Measurements from ENCODE around the gene LRRC52. TPM values are rescaled to one million over a fixed set of nuclear protein-coding genes. Genes with fewer than 3 reads are reported as not detected.

The LRRC52 gene
- polyA plus RNA-seq, 2 of the 4 experiments (the other 2 are of a cell fraction), result not detected

- no peak for DNase-seq (ENCODE audit: low read depth in 1 of 2, low spot score in 1 of 2)
- ChIA-PET CTCF (interaction anchor here (0.6 kb wide), 1 partner anchor 13 kb away, joined by 3 read pairs; no protein-coding TSS in a partner anchor), POLR2A (no interaction called here)
- TF ChIP-seq BHLHE40 (IDR thresholded peaks at IDR 0.05; ENCODE audit: low read depth, low read length), result no peak
- TF ChIP-seq GATA3 (IDR thresholded peaks at IDR 0.05; ENCODE audit: borderline replicate concordance), result no peak
- no peak for TF ChIP-seq NFE2L2 (conservative IDR thresholded peaks at IDR 0.05; ENCODE audit: low read length)
- TF ChIP-seq HOXB5 (CRISPR knock-in tag; IDR thresholded peaks at IDR 0.05), result no peak
- no peak for TF ChIP-seq KDM1A (IDR thresholded peaks at IDR 0.05; ENCODE audit: low read depth)
- ATAC-seq, result no peak
- 5% methylated on average over 3 of the region's 3 CpGs for WGBS (ENCODE audit: missing lambda C conversion rate)
- Histone ChIP-seq H3K4me1 (no peaks in the 10 kb centered on the region), H3K4me3 (no peak overlapping the region), H3K27ac (no peak overlapping the region), H3K9me3 (no peaks in the 10 kb centered on the region), H3K4me2 (no peak overlapping the region)
- FAIRE-seq, result no peak
Measured at GRCh38 chr1:165495858-165496205, 48.0 kb upstream of the LRRC52 start.

GRCh38 chr1:165496501-165496900 lies 47.3 kb upstream of the LRRC52 start:
- ATAC-seq (no peak), DNase-seq (ENCODE audit: low read depth in 1 of 2, low spot score in 1 of 2) (no peak), FAIRE-seq (no peak)
- Histone ChIP-seq H3K27ac (no peak overlapping the region), H3K4me3 (no peak overlapping the region), H3K9me3 (no peaks in the 10 kb centered on the region), H3K4me2 (no peak overlapping the region), H3K4me1 (no peaks in the 10 kb centered on the region)
- CTCF ChIA-PET, result interaction anchor here (0.6 kb wide), 1 partner anchor 27 kb away, joined by 4 read pairs; no protein-coding TSS in a partner anchor
- POLR2A ChIA-PET, result no interaction called here
- 0% methylated on average over 1 of the region's 1 CpG for WGBS (ENCODE audit: missing lambda C conversion rate)
- TF ChIP-seq TFCP2L1 (CRISPR knock-in tag; IDR thresholded peaks at IDR 0.05), result no peak
- TF ChIP-seq HMGXB4 (CRISPR knock-in tag; IDR thresholded peaks at IDR 0.05; ENCODE audit: borderline replicate concordance), result no peak

GRCh38 chr1:165497069-165498013 lies 46.5 kb upstream of the LRRC52 start:
- CTCF ChIA-PET, result interaction anchor here (0.6 kb wide), 1 partner anchor 26 kb away, joined by 4 read pairs; no protein-coding TSS in a partner anchor
- Histone ChIP-seq H3K4me1 (no peaks in the 10 kb centered on the region), H3K4me2 (no peak overlapping the region), H3K27ac (no peak overlapping the region), H3K4me3 (no peak overlapping the region), H3K9me3 (no peaks in the 10 kb centered on the region)
- TF ChIP-seq SMC3 (IDR thresholded peaks at IDR 0.05) (no peak), CBX8 (IDR thresholded peaks at IDR 0.05) (no peak), KDM5A (IDR thresholded peaks at IDR 0.05) (no peak), EHF (CRISPR knock-in tag; IDR thresholded peaks at IDR 0.05) (no peak), RAD21 (conservative IDR thresholded peaks at IDR 0.05 in 1 of 2, IDR thresholded peaks at IDR 0.05 in 1 of 2) (no peak), HEYL (CRISPR knock-in tag; IDR thresholded peaks at IDR 0.05) (no peak), CBX2 (IDR thresholded peaks at IDR 0.05; ENCODE audit: borderline replicate concordance, low read depth) (no peak), EHMT2 (IDR thresholded peaks at IDR 0.05; ENCODE audit: low read depth) (no peak), RARB (CRISPR knock-in tag; IDR thresholded peaks at IDR 0.05) (no peak), BCL3 (IDR thresholded peaks at IDR 0.05) (no peak), PBX3 (IDR thresholded peaks at IDR 0.05) (no peak), ZNF302 (CRISPR knock-in tag; IDR thresholded peaks at IDR 0.05) (no peak), HOXB5 (CRISPR knock-in tag; IDR thresholded peaks at IDR 0.05) (no peak), HMGXB4 (CRISPR knock-in tag; IDR thresholded peaks at IDR 0.05; ENCODE audit: borderline replicate concordance) (no peak), CTCF (IDR thresholded peaks at IDR 0.05) (no peak), USF2 (IDR thresholded peaks at IDR 0.05) (no peak), FOSB (CRISPR knock-in tag; IDR thresholded peaks at IDR 0.05) (no peak)
- no peak for FAIRE-seq
- 35% methylated on average over 9 of the region's 12 CpGs for WGBS (ENCODE audit: missing lambda C conversion rate)
- no peak for ATAC-seq
- no peak for DNase-seq (ENCODE audit: low read depth in 1 of 2, low spot score in 1 of 2)
- POLR2A ChIA-PET, result no interaction called here
